RWPE1 (cell line): ENCODE results near the gene TARBP2.

Experiments used
- CTCF ChIA-PET: fragments of 350-600 bp; sonication (Branson Sonifier 250); formaldehyde crosslinking; extraction: SDS; loops from one replicate; lab custom pipeline; 2021; lab: Yijun Ruan, JAX
- POLR2A ChIA-PET: fragments of 400-600 bp; formaldehyde crosslinking; extraction: SDS; loops from one replicate; lab custom pipeline; 2020; ENCODE audit warnings: antibody characterized with exemption; ENCODE audit not compliant: low non-redundant PET; lab: Yijun Ruan, JAX
- DNase-seq: peaks from one replicate; pipeline ENCODE4 v3.0.0; 2012; ENCODE audit warnings: low spot score
- H3K27ac ChIP-seq: fragments of 450-650 bp; 2 replicates; pipeline ENCODE4 v1.5.1; 2017
- CTCF ChIP-seq: fragments of 450-650 bp; conservative IDR thresholded peaks from 2 replicates; pipeline ENCODE4 v1.5.1; 2017; ENCODE audit warnings: low read depth, mild to moderate bottlenecking

TARBP2 gene

GRCh38 chr12:53498235-53498630, 2.9 kb upstream of the TARBP2 start:
- H3K27ac ChIP-seq: peak overlapping the region; percentile 95
- no peak for DNase-seq
- CTCF ChIA-PET: interaction anchor here (0.8 kb wide), 1 partner anchor 157 kb away, joined by 3 read pairs; no protein-coding TSS in a partner anchor
- POLR2A ChIA-PET: interaction anchor here (0.6 kb wide), 1 partner anchor 132 kb away, joined by 3 read pairs; no protein-coding TSS in a partner anchor
- TF ChIP-seq CTCF: no peak

- H3K27ac ChIP-seq: peak within 1 kb of the TSS; percentile 95
- CTCF ChIA-PET: interaction anchor here (0.7 to 1.0 kb wide), 2 partner anchors 9 to 147 kb away, joined by 3 to 6 read pairs; no protein-coding TSS in a partner anchor
- POLR2A ChIA-PET: interaction anchor here (0.6 to 0.9 kb wide), 2 partner anchors 13 to 16 kb away, joined by 3 to 5 read pairs; no protein-coding TSS in a partner anchor
- no peak for TF ChIP-seq CTCF
- DNase-seq: peak; percentile 55
Measured at GRCh38 chr12:53499266-53500141, 1.6 kb upstream of the TARBP2 start, which contains the start of gene MAP3K12. Gene MAP3K12, minus strand, starts transcription at chr12:53499458. Its CDS starts 12,067 bp downstream, at chr12:53487391.

GRCh38 chr12:53500142-53500775, 824 bp upstream of the TARBP2 start:
- POLR2A ChIA-PET: interaction anchor here (0.7 to 0.9 kb wide), 3 partner anchors 17 to 222 kb away, joined by 3 to 4 read pairs (median 4); no protein-coding TSS in a partner anchor
- no peak for DNase-seq
- CTCF ChIA-PET: interaction anchor here (0.7 to 1.0 kb wide), 2 partner anchors 8 to 148 kb away, joined by 3 to 6 read pairs; no protein-coding TSS in a partner anchor
- peak overlapping the region; percentile 95 for H3K27ac ChIP-seq
- TF ChIP-seq CTCF: no peak

GRCh38 chr12:53501615-53502181, 615 bp downstream of the TARBP2 start:
- CTCF ChIA-PET: no interaction called here
- DNase-seq: no peak
- H3K27ac ChIP-seq: peak overlapping the region; percentile 95
- POLR2A ChIA-PET: interaction anchor here (0.6 kb wide), 1 partner anchor 20 kb away, joined by 3 read pairs; no protein-coding TSS in a partner anchor
- TF ChIP-seq CTCF: no peak

GRCh38 chr12:53502331-53502730, 1.2 kb downstream of the TARBP2 start:
- DNase-seq: no peak
- no peak for TF ChIP-seq CTCF
- POLR2A ChIA-PET: interaction anchor here (0.6 kb wide), 1 partner anchor 177 kb away, joined by 3 read pairs; no protein-coding TSS in a partner anchor
- CTCF ChIA-PET: no interaction called here
- H3K27ac ChIP-seq: peak overlapping the region; percentile 95
